ENCODE measurements around the gene METTL4. TPM values are rescaled to one million over a fixed set of nuclear protein-coding genes. Genes with fewer than 3 reads are reported as not detected.

Gene METTL4
- total and polyA plus RNA-seq, 9 of the 15 experiments (the other 6 are each of a cell fraction or from before 2014, with no cell fraction given), result 7.9 to 32.8 (median 22.1) TPM

- no peak for DNase-seq (ENCODE audit: extremely low read depth in 1 of 4, low spot score in 3 of 4)
- H3K27me3 ChIP-seq (ENCODE audit: control insufficient read depth in 2 of 2, insufficient read depth in 2 of 2, low read length in 2 of 2), result no peaks in the 10 kb centered on the region
- H4K20me1 ChIP-seq (replicated peaks; ENCODE audit: control insufficient read depth, insufficient read depth, low read length), result no peaks in the 10 kb centered on the region
- H3K9me1 ChIP-seq (ENCODE audit: control insufficient read depth, insufficient read depth, low read length), result no peaks in the 10 kb centered on the region
- FAIRE-seq, result no peak
- intact Hi-C loops (cut with micrococcal nuclease), result no loop called here
- H3K4me2 ChIP-seq (ENCODE audit: insufficient read depth, low read length), result no peak overlapping the region
- H3K4me3 ChIP-seq, result no peak overlapping the region
- H3K9ac ChIP-seq (ENCODE audit: insufficient read depth in 1 of 2, low read depth in 2 of 2, low read length in 2 of 2), result no peak overlapping the region
- ATAC-seq, result no peak
- BruUV-seq (replicated peaks), result no TSS peak
- H2AFZ ChIP-seq (ENCODE audit: low read depth, low read length), result no peak overlapping the region
- ChIA-PET POLR2A (interaction anchor here (1.2 to 1.8 kb wide), 2 partner anchors 8 kb away, joined by 4 to 5 read pairs; no protein-coding TSS in a partner anchor), CTCF (ENCODE audit: low intra/inter-chr PET ratio) (no interaction called here)
- in situ Hi-C loops (cut with MboI), result no loop called here
- no peak overlapping the region for H3K27ac ChIP-seq (ENCODE audit: extremely low read depth, low read depth, low read length)
- 100% methylated on average over 1 of the region's 1 CpG for WGBS (ENCODE audit: insufficient coverage, low coverage, missing lambda C conversion rate)
- peaks cover 7% of the 10 kb centered on the region in 2 experiments; a peak in 3 of 5 replicates for H3K4me1 ChIP-seq (replicated peaks in 1 of 2; ENCODE audit: control insufficient read depth in 2 of 2, insufficient read depth in 2 of 2, low read length in 2 of 2)
- peaks cover 19% of the 10 kb centered on the region for H3K79me2 ChIP-seq (ENCODE audit: control insufficient read depth, insufficient read depth, low read length)
- no peaks in the 10 kb centered on the region for H3K9me3 ChIP-seq (replicated peaks; ENCODE audit: control insufficient read depth, insufficient read depth, low read depth, low read length)
- H3K36me3 ChIP-seq (ENCODE audit: control insufficient read depth, insufficient read depth, low read length), result peaks cover 31% of the 10 kb centered on the region
- TF ChIP-seq NFXL1 (CRISPR knock-in tag; IDR thresholded peaks at IDR 0.05) (no peak), NR0B1 (IDR thresholded peaks at IDR 0.05; ENCODE audit: partially characterized antibody) (no peak), CEBPZ (IDR thresholded peaks at IDR 0.05; ENCODE audit: borderline replicate concordance, low read depth, low read length) (no peak), POLR2H (tag; IDR thresholded peaks at IDR 0.05; ENCODE audit: low read depth) (no peak), NCOA1 (IDR thresholded peaks at IDR 0.05; ENCODE audit: low read depth) (no peak), NR2C1 (IDR thresholded peaks at IDR 0.05) (no peak), NR2C1 (tag; IDR thresholded peaks at IDR 0.05) (no peak), KLF10 (CRISPR knock-in tag; IDR thresholded peaks at IDR 0.05) (no peak), ZBTB34 (CRISPR knock-in tag; IDR thresholded peaks at IDR 0.05) (no peak), PCBP1 (IDR thresholded peaks at IDR 0.05; ENCODE audit: low read depth, low read length, poor library complexity, severe bottlenecking) (no peak), ZBTB2 (IDR thresholded peaks at IDR 0.05) (no peak), ZNF324 (CRISPR knock-in tag; IDR thresholded peaks at IDR 0.05) (no peak), TAL1 (IDR thresholded peaks at IDR 0.05) (no peak), BRD4 (IDR thresholded peaks at IDR 0.05) (no peak), ERF (CRISPR knock-in tag; IDR thresholded peaks at IDR 0.05) (no peak), ZNF175 (CRISPR knock-in tag; IDR thresholded peaks at IDR 0.05; ENCODE audit: low read depth) (no peak), CCNT2 (IDR thresholded peaks at IDR 0.05; ENCODE audit: borderline replicate concordance, extremely low read depth, insufficient read length, low read depth, low read length) (no peak)
Measured at GRCh38 chr18:2564373-2564772, 6.9 kb downstream of the METTL4 start.

All from K562 (cell line).